Muscle of leg (tissue), 11 donors: ENCODE measurements around the gene G2E3. TPM values are rescaled to one million over a fixed set of nuclear protein-coding genes. Genes with fewer than 3 reads are reported as not detected.
A peak's percentile ranks its signal among the peaks of the same experiment; 100 is the strongest.
"Not testable (repeated sequence)": the region's sequence is repeated elsewhere in the genome, so short reads cannot be mapped to it uniquely, and the experiment has no call there.

Experiments
- DNase-seq: peaks from one replicate; pipeline ENCODE4 v3.0.0; 2013
- H3K27ac ChIP-seq: one replicate; pipeline ENCODE4 v1.5.1; 2013; ENCODE audit warnings: mild to moderate bottlenecking, low read length, control low read depth
- H3K27me3 ChIP-seq: one replicate; pipeline ENCODE4 v1.6.1; 2013; ENCODE audit warnings: low read length; ENCODE audit not compliant: control insufficient read depth, insufficient read depth
- H3K36me3 ChIP-seq: one replicate; pipeline ENCODE4 v1.6.1; 2013; ENCODE audit warnings: low read length; ENCODE audit not compliant: control insufficient read depth, insufficient read depth
- H3K4me1 ChIP-seq: one replicate; pipeline ENCODE4 v1.6.1; 2013; ENCODE audit warnings: low read length; ENCODE audit not compliant: control insufficient read depth, insufficient read depth
- H3K4me3 ChIP-seq: one replicate; pipeline ENCODE4 v1.5.1; 2013; ENCODE audit warnings: low read length, control low read depth
- H3K9me3 ChIP-seq: replicated peaks from 2 replicates; pipeline ENCODE4 v1.6.1; 2013; ENCODE audit warnings: low read depth, low read length; ENCODE audit not compliant: control insufficient read depth
- WGBS: methylation state at CpG from one replicate; pipeline ENCODE4 v1.1.5; 2013; ENCODE audit warnings: missing lambda C conversion rate; ENCODE audit not compliant: insufficient coverage; 5-methylcytosine and 5-hydroxymethylcytosine counted together
- polyA plus RNA-seq, 8 donors: library from polyadenylated mRNA; unstranded; fragments of 120-200 nt; gene quantifications; one replicate each; pipeline versions ENCODE4 v1.2.1 to v1.2.3, GENCODE V29; 2013; ENCODE audit warnings: inconsistent platforms in 1 of 8, low replicate concordance in 1 of 8; ENCODE audit not compliant: insufficient read length in 8 of 8, insufficient read depth in 1 of 8
- total RNA-seq: library from RNA; stranded (reverse); fragments of 120-200 nt; gene quantifications from one replicate; pipeline ENCODE4 v1.2.4, GENCODE V29; 2013

G2E3 gene
- total and polyA plus RNA-seq, 9 donors: 12.3 to 23.3 (median 18.1) TPM

GRCh38 chr14:30597504-30597903 lies 38.5 kb downstream of the G2E3 start:
- Histone ChIP-seq H3K4me1 (no peaks in the 10 kb centered on the region), H3K27ac (no peak overlapping the region), H3K36me3 (peaks cover 18% of the 10 kb centered on the region), H3K9me3 (no peaks in the 10 kb centered on the region), H3K4me3 (no peak overlapping the region), H3K27me3 (no peaks in the 10 kb centered on the region)
- DNase-seq: no peak

- Histone ChIP-seq H3K9me3 (no peaks in the 10 kb centered on the region), H3K27ac (peak overlapping the region; percentile 17), H3K36me3 (peaks cover 30% of the 10 kb centered on the region), H3K4me3 (no peak overlapping the region), H3K4me1 (no peaks in the 10 kb centered on the region), H3K27me3 (no peaks in the 10 kb centered on the region)
- no CpG with 5 or more reads among the region's 8 CpGs for WGBS
- peak; percentile 33 for DNase-seq
Measured at GRCh38 chr14:30600922-30601918, 42.3 kb downstream of the G2E3 start.

GRCh38 chr14:30603402-30603801 lies 44.4 kb downstream of the G2E3 start:
- WGBS: 86% methylated on average over 1 of the region's 3 CpGs
- peaks cover 34% of the 10 kb centered on the region for H3K36me3 ChIP-seq
- DNase-seq: no peak

GRCh38 chr14:30604696-30605095 lies 45.7 kb downstream of the G2E3 start:
- H3K36me3 ChIP-seq: peaks cover 29% of the 10 kb centered on the region
- H3K27ac ChIP-seq, DNase-seq, H3K9me3 ChIP-seq, H3K4me3 ChIP-seq, H3K27me3 ChIP-seq, H3K4me1 ChIP-seq: not testable (repeated sequence)
- WGBS: 96% methylated on average over 6 of the region's 8 CpGs

More at GRCh38 chr14:30603402-30603801, 44.4 kb downstream of the G2E3 start:
- Histone ChIP-seq H3K4me3 (no peak overlapping the region), H3K9me3 (no peaks in the 10 kb centered on the region), H3K27ac (no peak overlapping the region), H3K4me1 (no peaks in the 10 kb centered on the region), H3K27me3 (no peaks in the 10 kb centered on the region)

GRCh38 chr14:30607156-30607780 lies 48.3 kb downstream of the G2E3 start:
- WGBS: no CpG with 5 or more reads among the region's 1 CpG
- DNase-seq: no peak
- H3K27ac ChIP-seq: no peak overlapping the region
- H3K36me3 ChIP-seq: peaks cover 18% of the 10 kb centered on the region
- peaks cover 3% of the 10 kb centered on the region for H3K4me1 ChIP-seq
- no peaks in the 10 kb centered on the region for H3K27me3 ChIP-seq
- no peaks in the 10 kb centered on the region for H3K9me3 ChIP-seq
- no peak overlapping the region for H3K4me3 ChIP-seq

- H3K4me3 ChIP-seq: no peak overlapping the region
- no peak overlapping the region for H3K27ac ChIP-seq
- peaks cover 8% of the 10 kb centered on the region for H3K36me3 ChIP-seq
- DNase-seq: peak; percentile 11
- peaks cover 3% of the 10 kb centered on the region for H3K4me1 ChIP-seq
- 100% methylated on average over 1 of the region's 5 CpGs for WGBS
- no peaks in the 10 kb centered on the region for H3K9me3 ChIP-seq
- H3K27me3 ChIP-seq: no peaks in the 10 kb centered on the region
Measured at GRCh38 chr14:30608533-30609006, 49.6 kb downstream of the G2E3 start.

GRCh38 chr14:30610787-30611343 lies 51.9 kb downstream of the G2E3 start:
- H3K9me3 ChIP-seq: no peaks in the 10 kb centered on the region
- DNase-seq: peak; percentile 79
- H3K27me3 ChIP-seq: no peaks in the 10 kb centered on the region
- peaks cover 7% of the 10 kb centered on the region for H3K36me3 ChIP-seq
- peaks cover 3% of the 10 kb centered on the region for H3K4me1 ChIP-seq
- 50% methylated on average over 1 of the region's 6 CpGs for WGBS
- no peak overlapping the region for H3K4me3 ChIP-seq
- no peak overlapping the region for H3K27ac ChIP-seq

- 85% methylated on average over 2 of the region's 2 CpGs for WGBS
Measured at GRCh38 chr14:30614155-30614554, 55.2 kb downstream of the G2E3 start.

GRCh38 chr14:30620178-30620577 lies 61.2 kb downstream of the G2E3 start:
- no peak overlapping the region for H3K27ac ChIP-seq
- H3K4me3 ChIP-seq: no peak overlapping the region
- DNase-seq: peak; percentile 6
- no peaks in the 10 kb centered on the region for H3K36me3 ChIP-seq
- no peaks in the 10 kb centered on the region for H3K27me3 ChIP-seq
- no peaks in the 10 kb centered on the region for H3K9me3 ChIP-seq
- no CpG with 5 or more reads among the region's 1 CpG for WGBS
- no peaks in the 10 kb centered on the region for H3K4me1 ChIP-seq

More at GRCh38 chr14:30614155-30614554, 55.2 kb downstream of the G2E3 start:
- peaks cover 3% of the 10 kb centered on the region for H3K36me3 ChIP-seq
- peaks cover 3% of the 10 kb centered on the region for H3K4me1 ChIP-seq
- no peak for DNase-seq
- no peak overlapping the region for H3K4me3 ChIP-seq
- no peak overlapping the region for H3K27ac ChIP-seq
- H3K9me3 ChIP-seq: no peaks in the 10 kb centered on the region
- H3K27me3 ChIP-seq: no peaks in the 10 kb centered on the region
